K562 (cell line): ENCODE data around the gene MDM4. TPM values are rescaled to one million over a fixed set of nuclear protein-coding genes. Genes with fewer than 3 reads are reported as not detected.
A peak's percentile ranks its signal among the peaks of the same experiment; 100 is the strongest.

Experiments used
- AFF4 ChIP-seq: sonication (generic); formaldehyde crosslinking; IDR thresholded peaks from 2 replicates; pipeline ENCODE4 v1.8.0; 2023; ENCODE audit warnings: mild to moderate bottlenecking, missing genetic modification reagents
- CBX8 ChIP-seq: fragments of 200-600 bp; sonication (generic); IDR thresholded peaks from 2 replicates; pipeline ENCODE4 v1.6.1; 2012; ENCODE audit warnings: borderline replicate concordance, mixed run types, low read depth, mild to moderate bottlenecking, moderate library complexity, mixed read lengths, low read length, control low read depth, inconsistent platforms; ENCODE audit not compliant: poor library complexity, severe bottlenecking; ENCODE audit errors: extremely low read depth
- CXXC5 ChIP-seq: fragments of 250-450 bp; sonication (Bioruptor Pico); IDR thresholded peaks from 2 replicates; pipeline ENCODE4 v1.8.0; 2022; ENCODE audit warnings: inconsistent platforms, mild to moderate bottlenecking, moderate library complexity
- E4F1 ChIP-seq: fragments of 250-450 bp; sonication (Bioruptor Pico); IDR thresholded peaks from 2 replicates; pipeline ENCODE4 v1.5.0; 2021; ENCODE audit warnings: mild to moderate bottlenecking, borderline replicate concordance
- HDAC3 ChIP-seq: fragments of 450-650 bp; IDR thresholded peaks from 2 replicates; pipeline ENCODE4 v1.6.1; 2018; ENCODE audit warnings: borderline replicate concordance, mild to moderate bottlenecking, moderate library complexity; ENCODE audit not compliant: partially characterized antibody
- MIER1 ChIP-seq: fragments of 450-650 bp; IDR thresholded peaks from 2 replicates; pipeline ENCODE4 v1.6.1; 2016; ENCODE audit warnings: antibody characterized with exemption, mild to moderate bottlenecking, low read depth
- NEUROD1 ChIP-seq: fragments of 150-350 bp; IDR thresholded peaks from 2 replicates; pipeline ENCODE4 v1.6.1; 2014; ENCODE audit warnings: borderline replicate concordance, low read length, low read depth; ENCODE audit not compliant: partially characterized antibody
- SIN3A ChIP-seq, 2 experiments: fragments of 150-350 bp in 1 of 2; IDR thresholded peaks; 2 replicates each; pipeline ENCODE4 v1.6.1; 2011 to 2016; ENCODE audit warnings: borderline replicate concordance in 2 of 2, low read depth in 2 of 2, low read length in 2 of 2, mild to moderate bottlenecking in 2 of 2, moderate library complexity in 2 of 2; ENCODE audit not compliant: control insufficient read depth in 1 of 2
- TAF7 ChIP-seq: fragments of 450-650 bp; IDR thresholded peaks from 2 replicates; pipeline ENCODE4 v1.6.1; 2016; ENCODE audit warnings: missing genetic modification characterization, missing compliant biosample characterization
- VEZF1 ChIP-seq: fragments of 200-800 bp; sonication (Bioruptor generic); IDR thresholded peaks from 2 replicates; pipeline ENCODE4 v1.6.1; 2017; ENCODE audit warnings: missing genetic modification characterization, missing compliant biosample characterization
- WHSC1 ChIP-seq: IDR thresholded peaks from one replicate; pipeline ENCODE4 v1.6.1; 2012; ENCODE audit warnings: low read length, control low read depth, inconsistent platforms
- ZKSCAN3 ChIP-seq: fragments of 250-450 bp; sonication (Bioruptor Pico); IDR thresholded peaks from 2 replicates; pipeline ENCODE4 v1.4.0; 2020
- ZNF354B ChIP-seq: fragments of 250-450 bp; sonication (Bioruptor Pico); IDR thresholded peaks from 2 replicates; pipeline ENCODE4 v1.4.0; 2020
- ZNF398 ChIP-seq: fragments of 250-450 bp; sonication (Bioruptor Pico); IDR thresholded peaks from 2 replicates; pipeline ENCODE4 v1.8.0; 2021; ENCODE audit warnings: moderate library complexity, mild to moderate bottlenecking, inconsistent platforms
- polyA plus RNA-seq, 8 experiments: library from polyadenylated mRNA; depleted of rRNA in 4 of 8; stranded (reverse) in 5 of 8; unstranded in 3 of 8; fragments of >200 nt; fragmentation: Nextera tagmentation in 2 of 8; fragmentation: Illumina TruSeq in 1 of 8; extraction: Ambion mirVana in 2 of 8; extraction: Trizol in 1 of 8; gene quantifications; 2 replicates each; pipeline versions ENCODE4 v1.2.1 to v1.2.3, GENCODE V29; 2011 to 2014; ENCODE audit warnings: inconsistent platforms in 1 of 8, missing spikeins in 1 of 8
- total RNA-seq, 7 experiments: library from RNA; depleted of rRNA in 6 of 7; stranded (reverse); fragments of >200 nt in 6 of 7; fragmentation: Illumina TruSeq in 2 of 7; extraction: Trizol in 2 of 7; gene quantifications; 2 replicates each; pipeline versions ENCODE4 v1.2.1 to v1.2.3, GENCODE V29; 2011 to 2021; ENCODE audit warnings: low replicate concordance in 1 of 7

The MDM4 gene
- total and polyA plus RNA-seq, 9 of the 15 experiments (the other 6 are each of a cell fraction or from before 2014, with no cell fraction given): 3.3 to 61.7 (median 21.2) TPM

GRCh38 chr1:204507317-204508105 is 8.7 kb upstream of the MDM4 start (continued):
- TF ChIP-seq CXXC5: no peak
- TF ChIP-seq HDAC3: no peak
- no peak for TF ChIP-seq NEUROD1
- TF ChIP-seq SIN3A (IDR thresholded peaks at IDR 0.05; ENCODE audit: borderline replicate concordance in 2 of 2, control insufficient read depth in 1 of 2, low read depth in 2 of 2, low read length in 2 of 2): no peak; a peak in 1 of 4 replicates
- TF ChIP-seq MIER1: no peak; the same call in 1 of the 2 replicates
- TF ChIP-seq ZKSCAN3 (CRISPR knock-in tag): no peak
- TF ChIP-seq ZNF354B: no peak
- no peak for TF ChIP-seq WHSC1
- TF ChIP-seq AFF4 (CRISPR knock-in tag): peak; percentile 58; the same call in 1 of the 2 replicates
- TF ChIP-seq VEZF1 (CRISPR knock-in tag): no peak
- no peak for TF ChIP-seq ZNF398 (CRISPR knock-in tag)
- TF ChIP-seq TAF7: 0 out of 2 replicates have a peak, but pooled peaks have one; percentile 9
- no peak for TF ChIP-seq CBX8
- peak; percentile 45; the same call in 1 of the 2 replicates for TF ChIP-seq E4F1
